ENCODE measurements around the gene MANSC1. TPM values are rescaled to one million over a fixed set of nuclear protein-coding genes. Genes with fewer than 3 reads are reported as not detected.

Gene MANSC1
- total and polyA plus RNA-seq, 10 of the 15 experiments (the other 5 are each of a cell fraction or from before 2014, with no cell fraction given) = 0.02 to 0.23 (median 0.11) TPM; not detected in 2

DNA sequence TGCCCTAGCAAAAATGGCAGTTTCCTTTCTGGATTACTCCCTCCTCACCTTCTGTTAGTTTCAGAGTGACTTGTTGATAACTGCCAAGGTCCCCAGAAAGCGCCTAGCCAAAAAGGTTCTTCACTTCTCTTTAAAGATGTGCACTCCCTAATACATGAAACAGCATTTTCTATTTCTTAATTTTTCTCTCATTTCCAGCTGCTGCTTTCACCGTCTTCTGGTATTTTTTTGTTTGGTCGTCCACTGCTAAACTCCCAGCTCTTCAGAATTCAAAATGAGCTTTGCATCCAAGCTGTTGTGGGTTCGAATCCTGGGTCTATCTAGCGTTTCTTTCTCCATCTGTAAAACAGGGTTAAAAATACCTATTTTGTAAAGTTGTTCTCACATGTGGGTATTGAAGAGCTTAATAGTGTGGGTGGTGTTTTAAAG, 6.4 kb upstream of the MANSC1 start (continued):
- TF ChIP-seq, protein P1, sequence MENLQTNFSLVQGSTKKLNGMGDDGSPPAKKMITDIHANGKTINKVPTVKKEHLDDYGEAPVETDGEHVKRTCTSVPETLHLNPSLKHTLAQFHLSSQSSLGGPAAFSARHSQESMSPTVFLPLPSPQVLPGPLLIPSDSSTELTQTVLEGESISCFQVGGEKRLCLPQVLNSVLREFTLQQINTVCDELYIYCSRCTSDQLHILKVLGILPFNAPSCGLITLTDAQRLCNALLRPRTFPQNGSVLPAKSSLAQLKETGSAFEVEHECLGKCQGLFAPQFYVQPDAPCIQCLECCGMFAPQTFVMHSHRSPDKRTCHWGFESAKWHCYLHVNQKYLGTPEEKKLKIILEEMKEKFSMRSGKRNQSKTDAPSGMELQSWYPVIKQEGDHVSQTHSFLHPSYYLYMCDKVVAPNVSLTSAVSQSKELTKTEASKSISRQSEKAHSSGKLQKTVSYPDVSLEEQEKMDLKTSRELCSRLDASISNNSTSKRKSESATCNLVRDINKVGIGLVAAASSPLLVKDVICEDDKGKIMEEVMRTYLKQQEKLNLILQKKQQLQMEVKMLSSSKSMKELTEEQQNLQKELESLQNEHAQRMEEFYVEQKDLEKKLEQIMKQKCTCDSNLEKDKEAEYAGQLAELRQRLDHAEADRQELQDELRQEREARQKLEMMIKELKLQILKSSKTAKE (IDR thresholded peaks at IDR 0.05; ENCODE audit: low read depth, poor library complexity, severe bottlenecking) = peak; percentile 59
- TF ChIP-seq NFXL1 (IDR thresholded peaks at IDR 0.05; ENCODE audit: borderline replicate concordance) = no peak
- TF ChIP-seq BMI1 (IDR thresholded peaks at IDR 0.05; ENCODE audit: borderline replicate concordance) = 0 out of 2 replicates have a peak, but pooled peaks have one; percentile 43
- TF ChIP-seq STAT3 (IDR thresholded peaks at IDR 0.05; ENCODE audit: low read depth, low read length) = no peak
- TF ChIP-seq ETV6 (conservative IDR thresholded peaks at IDR 0.05 in 1 of 2, IDR thresholded peaks at IDR 0.05 in 1 of 2; ENCODE audit: borderline replicate concordance in 1 of 2, low read depth in 1 of 2) = no peak
- no peak for TF ChIP-seq CBX3 (IDR thresholded peaks at IDR 0.05; ENCODE audit: borderline replicate concordance, low read depth)
- TF ChIP-seq, protein P2, sequence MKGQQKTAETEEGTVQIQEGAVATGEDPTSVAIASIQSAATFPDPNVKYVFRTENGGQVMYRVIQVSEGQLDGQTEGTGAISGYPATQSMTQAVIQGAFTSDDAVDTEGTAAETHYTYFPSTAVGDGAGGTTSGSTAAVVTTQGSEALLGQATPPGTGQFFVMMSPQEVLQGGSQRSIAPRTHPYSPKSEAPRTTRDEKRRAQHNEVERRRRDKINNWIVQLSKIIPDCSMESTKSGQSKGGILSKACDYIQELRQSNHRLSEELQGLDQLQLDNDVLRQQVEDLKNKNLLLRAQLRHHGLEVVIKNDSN (IDR thresholded peaks at IDR 0.05; ENCODE audit: borderline replicate concordance, extremely low read length, insufficient read depth, low read depth, low read length) = no peak
- TF ChIP-seq, protein P3, sequence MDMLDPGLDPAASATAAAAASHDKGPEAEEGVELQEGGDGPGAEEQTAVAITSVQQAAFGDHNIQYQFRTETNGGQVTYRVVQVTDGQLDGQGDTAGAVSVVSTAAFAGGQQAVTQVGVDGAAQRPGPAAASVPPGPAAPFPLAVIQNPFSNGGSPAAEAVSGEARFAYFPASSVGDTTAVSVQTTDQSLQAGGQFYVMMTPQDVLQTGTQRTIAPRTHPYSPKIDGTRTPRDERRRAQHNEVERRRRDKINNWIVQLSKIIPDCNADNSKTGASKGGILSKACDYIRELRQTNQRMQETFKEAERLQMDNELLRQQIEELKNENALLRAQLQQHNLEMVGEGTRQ (IDR thresholded peaks at IDR 0.05; ENCODE audit: borderline replicate concordance, low read depth, low read length) = no peak
- TF ChIP-seq POU2F2 (IDR thresholded peaks at IDR 0.05; ENCODE audit: borderline replicate concordance, low read depth, low read length) = no peak
- TF ChIP-seq PAX5 (IDR thresholded peaks at IDR 0.05; ENCODE audit: borderline replicate concordance, low read depth, low read length) = no peak
- TF ChIP-seq NR2C2 (IDR thresholded peaks at IDR 0.05; ENCODE audit: borderline replicate concordance, control insufficient read depth, insufficient read length, low read depth) = no peak
- TF ChIP-seq ZNF217 (IDR thresholded peaks at IDR 0.05) = peak; percentile 96
- TF ChIP-seq ATF7 (IDR thresholded peaks at IDR 0.05; ENCODE audit: low read depth) = peak; percentile 51; the same call in 1 of the 2 replicates
- no peak for TF ChIP-seq ZNF622 (IDR thresholded peaks at IDR 0.05)
- no peak for TF ChIP-seq IRF3 (IDR thresholded peaks at IDR 0.05)
- TF ChIP-seq HSF1 (IDR thresholded peaks at IDR 0.05; ENCODE audit: low read depth, low read length) = no peak
- TF ChIP-seq ZNF207 (IDR thresholded peaks at IDR 0.05; ENCODE audit: borderline replicate concordance) = peak; percentile 31; the same call in 1 of the 2 replicates
- TF ChIP-seq MYB (IDR thresholded peaks at IDR 0.05; ENCODE audit: borderline replicate concordance, low read depth, low read length) = no peak
- no peak for TF ChIP-seq FOS (IDR thresholded peaks at IDR 0.05; ENCODE audit: borderline replicate concordance, extremely low read depth, insufficient read length)
- no peak for TF ChIP-seq ZBTB4 (CRISPR knock-in tag; IDR thresholded peaks at IDR 0.05)

Measured in GM12878 (cell line).